Measurements from ENCODE around the gene UGT1A8.
"Not testable (repeated sequence)": the region's sequence is repeated elsewhere in the genome, so short reads cannot be mapped to it uniquely, and the experiment has no call there.

UGT1A8 gene

GRCh38 chr2:233736868-233737653, 119.6 kb downstream of the UGT1A8 start:
- not testable (repeated sequence) for DNase-seq; H3K27ac ChIP-seq (ENCODE audit: low read depth, low read length); H3K4me3 ChIP-seq (ENCODE audit: low read length); H3K79me1 ChIP-seq (ENCODE audit: low read length); H3K23ac ChIP-seq (ENCODE audit: low read length); H3K36me3 ChIP-seq (ENCODE audit: control insufficient read depth, insufficient read depth, low read length); H3K4me2 ChIP-seq (ENCODE audit: low read length); H3K79me2 ChIP-seq (ENCODE audit: control insufficient read depth, insufficient read depth, low read length); H3K9ac ChIP-seq (ENCODE audit: low read length); H3K18ac ChIP-seq (ENCODE audit: low read length); H3K56ac ChIP-seq (ENCODE audit: low read length); H3K27me3 ChIP-seq (ENCODE audit: insufficient read depth, low read length, poor library complexity); H3K4ac ChIP-seq (ENCODE audit: low read depth, low read length); H2BK120ac ChIP-seq (ENCODE audit: low read depth, low read length); H3K4me1 ChIP-seq (ENCODE audit: control insufficient read depth, low read depth, low read length); H2BK5ac ChIP-seq (ENCODE audit: low read length); H4K5ac ChIP-seq (ENCODE audit: low read length); H2AK5ac ChIP-seq (ENCODE audit: low read length); H4K8ac ChIP-seq (ENCODE audit: low read depth, low read length); H2BK15ac ChIP-seq (replicated peaks; ENCODE audit: low read depth)
- WGBS (ENCODE audit: extremely low coverage, insufficient coverage, low lambda C conversion rate): no CpG with 5 or more reads among the region's 14 CpGs

DNA sequence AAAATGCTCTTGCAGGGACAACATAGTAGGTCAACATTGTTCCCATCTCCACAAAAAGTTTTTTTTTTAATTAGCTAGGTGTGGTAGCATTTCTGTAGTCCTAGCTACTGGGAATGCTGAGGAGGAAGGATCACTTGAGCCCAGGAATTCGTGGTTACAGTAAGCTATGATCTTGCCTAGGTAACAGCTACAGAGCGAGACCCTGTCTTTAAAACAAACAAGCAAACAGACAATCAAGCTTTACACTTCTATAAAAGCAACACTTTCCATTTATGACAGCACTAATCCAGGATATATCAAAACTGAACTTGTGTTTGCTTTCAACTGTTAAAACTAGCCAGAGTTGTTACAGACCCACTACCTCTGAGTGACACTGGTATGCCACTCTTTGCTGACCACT, 123.4 kb downstream of the UGT1A8 start:
- Histone ChIP-seq H2BK5ac (ENCODE audit: low read length) (no peak overlapping the region), H2BK15ac (replicated peaks; ENCODE audit: low read depth) (no peak overlapping the region), H3K9ac (ENCODE audit: low read length) (no peak overlapping the region), H3K79me2 (ENCODE audit: control insufficient read depth, insufficient read depth, low read length) (no peaks in the 10 kb centered on the region), H3K23ac (ENCODE audit: low read length) (no peak overlapping the region), H4K5ac (ENCODE audit: low read length) (no peak overlapping the region), H3K4me2 (ENCODE audit: low read length) (no peak overlapping the region), H3K18ac (ENCODE audit: low read length) (no peak overlapping the region), H3K79me1 (ENCODE audit: low read length) (no peaks in the 10 kb centered on the region), H2AK5ac (ENCODE audit: low read length) (no peak overlapping the region), H4K8ac (ENCODE audit: low read depth, low read length) (no peak overlapping the region), H3K27ac (ENCODE audit: low read depth, low read length) (no peak overlapping the region), H3K4ac (ENCODE audit: low read depth, low read length) (no peak overlapping the region), H3K27me3 (ENCODE audit: insufficient read depth, low read length, poor library complexity) (no peaks in the 10 kb centered on the region), H3K4me1 (ENCODE audit: control insufficient read depth, low read depth, low read length) (no peaks in the 10 kb centered on the region), H3K56ac (ENCODE audit: low read length) (no peak overlapping the region), H3K4me3 (ENCODE audit: low read length) (no peak overlapping the region), H3K36me3 (ENCODE audit: control insufficient read depth, insufficient read depth, low read length) (no peaks in the 10 kb centered on the region), H2BK120ac (ENCODE audit: low read depth, low read length) (no peak overlapping the region)
- DNase-seq: no peak
- WGBS (ENCODE audit: extremely low coverage, insufficient coverage, low lambda C conversion rate): no CpG with 5 or more reads among the region's 2 CpGs

DNA sequence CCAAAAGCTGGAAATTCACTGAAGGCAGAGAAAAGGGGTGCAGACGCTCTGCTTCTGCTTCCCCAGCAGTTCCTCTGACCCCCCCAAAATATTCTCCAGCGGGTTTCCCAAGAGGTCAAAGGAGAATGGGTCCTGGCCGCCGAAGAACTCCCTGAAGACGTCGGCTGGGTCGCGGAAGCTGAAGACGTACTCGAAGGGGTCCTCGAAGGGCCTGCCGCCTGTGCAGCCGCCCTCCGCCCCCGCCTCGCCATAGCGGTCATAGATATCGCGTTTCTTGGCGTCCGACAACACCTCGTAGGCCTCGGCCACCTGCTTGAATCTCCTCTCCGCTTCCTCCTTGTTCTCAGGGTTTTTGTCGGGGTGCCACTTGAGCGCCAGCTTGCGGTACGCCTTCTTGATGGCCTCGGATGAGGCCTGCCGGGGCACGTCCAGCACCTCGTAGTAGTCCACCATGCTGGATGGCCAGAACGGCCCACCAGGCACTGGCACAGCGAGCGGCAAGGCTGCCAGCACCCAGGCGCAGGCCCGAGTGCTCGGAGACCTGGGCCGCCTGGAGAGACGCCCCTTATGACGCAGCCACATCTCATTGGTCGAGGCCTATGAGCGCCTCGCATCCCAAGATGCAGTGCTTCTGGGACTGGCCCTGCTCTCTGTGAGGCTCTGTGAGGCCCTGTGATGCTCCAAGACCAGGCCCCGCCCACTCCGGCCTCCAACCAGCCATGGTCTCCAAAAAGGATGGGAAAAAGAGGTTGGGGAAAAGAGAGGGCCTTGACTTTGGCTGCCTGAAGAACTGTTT, 126.2 kb downstream of the UGT1A8 start:
- WGBS (ENCODE audit: extremely low coverage, insufficient coverage, low lambda C conversion rate): no CpG with 5 or more reads among the region's 46 CpGs

DNA sequence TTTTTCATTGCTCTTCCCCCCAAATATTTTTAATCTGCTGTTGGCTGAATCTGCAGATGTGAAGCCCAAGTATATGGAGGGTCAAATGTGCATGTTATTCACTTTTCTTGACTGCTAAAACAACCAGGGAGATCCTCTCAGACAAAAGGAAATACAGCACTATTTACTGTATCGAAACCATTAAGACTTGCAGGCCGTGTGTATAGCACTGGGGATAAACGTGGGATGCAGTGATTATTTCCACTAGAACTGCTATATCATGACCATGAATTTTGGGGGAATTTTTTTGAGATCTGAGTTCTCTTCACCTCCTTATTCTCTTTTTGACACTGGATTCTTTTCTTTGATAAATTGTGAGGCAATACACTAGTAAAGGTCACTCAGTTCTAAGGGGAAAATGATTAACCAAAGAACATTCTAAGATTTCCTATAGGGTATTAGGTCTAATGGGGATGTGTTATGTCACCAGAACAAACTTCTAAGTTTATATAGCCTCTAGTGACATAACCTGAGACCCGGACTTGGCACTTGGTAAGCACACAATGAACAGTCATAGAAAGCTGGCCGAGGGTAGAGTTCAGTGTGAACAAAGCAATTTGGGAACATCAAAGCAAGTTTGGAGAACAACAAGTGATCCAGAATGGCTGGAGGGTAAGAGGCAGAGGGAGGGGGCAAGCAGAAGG, 127.8 kb downstream of the UGT1A8 start:
- no peak overlapping the region for H3K27ac ChIP-seq (ENCODE audit: low read depth, low read length)

More for the DNA sequence above, 126.2 kb downstream of the UGT1A8 start:
- Histone ChIP-seq H2BK5ac (ENCODE audit: low read length) (no peak overlapping the region), H3K9ac (ENCODE audit: low read length) (no peak overlapping the region), H4K8ac (ENCODE audit: low read depth, low read length) (no peak overlapping the region), H3K4me1 (ENCODE audit: control insufficient read depth, low read depth, low read length) (no peaks in the 10 kb centered on the region), H3K4me2 (ENCODE audit: low read length) (no peak overlapping the region), H3K4me3 (ENCODE audit: low read length) (no peak overlapping the region), H3K18ac (ENCODE audit: low read length) (no peak overlapping the region), H3K23ac (ENCODE audit: low read length) (no peak overlapping the region), H2BK15ac (replicated peaks; ENCODE audit: low read depth) (no peak overlapping the region), H3K27ac (ENCODE audit: low read depth, low read length) (no peak overlapping the region), H3K27me3 (ENCODE audit: insufficient read depth, low read length, poor library complexity) (no peaks in the 10 kb centered on the region), H2BK120ac (ENCODE audit: low read depth, low read length) (no peak overlapping the region), H3K36me3 (ENCODE audit: control insufficient read depth, insufficient read depth, low read length) (no peaks in the 10 kb centered on the region), H3K79me1 (ENCODE audit: low read length) (no peaks in the 10 kb centered on the region), H3K56ac (ENCODE audit: low read length) (no peak overlapping the region), H2AK5ac (ENCODE audit: low read length) (no peak overlapping the region), H3K4ac (ENCODE audit: low read depth, low read length) (no peak overlapping the region), H3K79me2 (ENCODE audit: control insufficient read depth, insufficient read depth, low read length) (no peaks in the 10 kb centered on the region), H4K5ac (ENCODE audit: low read length) (no peak overlapping the region)
- DNase-seq: no peak

GRCh38 chr2:233745838-233746237, 128.4 kb downstream of the UGT1A8 start:
- H3K27me3 ChIP-seq (ENCODE audit: insufficient read depth, low read length, poor library complexity); DNase-seq; H3K79me2 ChIP-seq (ENCODE audit: control insufficient read depth, insufficient read depth, low read length); H3K18ac ChIP-seq (ENCODE audit: low read length); H3K27ac ChIP-seq (ENCODE audit: low read depth, low read length); H3K4me1 ChIP-seq (ENCODE audit: control insufficient read depth, low read depth, low read length); H2BK15ac ChIP-seq (replicated peaks; ENCODE audit: low read depth); H2AK5ac ChIP-seq (ENCODE audit: low read length); H3K56ac ChIP-seq (ENCODE audit: low read length); H2BK120ac ChIP-seq (ENCODE audit: low read depth, low read length); H3K79me1 ChIP-seq (ENCODE audit: low read length); H3K4me2 ChIP-seq (ENCODE audit: low read length); H3K4me3 ChIP-seq (ENCODE audit: low read length); H4K8ac ChIP-seq (ENCODE audit: low read depth, low read length); H3K36me3 ChIP-seq (ENCODE audit: control insufficient read depth, insufficient read depth, low read length); H3K23ac ChIP-seq (ENCODE audit: low read length); H4K5ac ChIP-seq (ENCODE audit: low read length); H3K9ac ChIP-seq (ENCODE audit: low read length); H2BK5ac ChIP-seq (ENCODE audit: low read length); H3K4ac ChIP-seq (ENCODE audit: low read depth, low read length): not testable (repeated sequence)
- WGBS (ENCODE audit: extremely low coverage, insufficient coverage, low lambda C conversion rate): no CpG with 5 or more reads among the region's 2 CpGs

More for the DNA sequence above, 127.8 kb downstream of the UGT1A8 start:
- no peak overlapping the region for H3K9ac ChIP-seq (ENCODE audit: low read length)
- no peak overlapping the region for H3K4me2 ChIP-seq (ENCODE audit: low read length)
- no peak overlapping the region for H2BK5ac ChIP-seq (ENCODE audit: low read length)
- H2BK120ac ChIP-seq (ENCODE audit: low read depth, low read length): no peak overlapping the region
- no peak for DNase-seq
- no peak overlapping the region for H3K4ac ChIP-seq (ENCODE audit: low read depth, low read length)
- no peak overlapping the region for H3K4me3 ChIP-seq (ENCODE audit: low read length)
- H3K79me2 ChIP-seq (ENCODE audit: control insufficient read depth, insufficient read depth, low read length): no peaks in the 10 kb centered on the region
- no peaks in the 10 kb centered on the region for H3K36me3 ChIP-seq (ENCODE audit: control insufficient read depth, insufficient read depth, low read length)
- H3K18ac ChIP-seq (ENCODE audit: low read length): no peak overlapping the region
- no peak overlapping the region for H2AK5ac ChIP-seq (ENCODE audit: low read length)
- no peak overlapping the region for H2BK15ac ChIP-seq (replicated peaks; ENCODE audit: low read depth)
- H3K23ac ChIP-seq (ENCODE audit: low read length): no peak overlapping the region
- no CpG with 5 or more reads among the region's 5 CpGs for WGBS (ENCODE audit: extremely low coverage, insufficient coverage, low lambda C conversion rate)
- no peak overlapping the region for H3K56ac ChIP-seq (ENCODE audit: low read length)
- H4K8ac ChIP-seq (ENCODE audit: low read depth, low read length): no peak overlapping the region
- H3K4me1 ChIP-seq (ENCODE audit: control insufficient read depth, low read depth, low read length): no peaks in the 10 kb centered on the region
- no peaks in the 10 kb centered on the region for H3K27me3 ChIP-seq (ENCODE audit: insufficient read depth, low read length, poor library complexity)
- no peak overlapping the region for H4K5ac ChIP-seq (ENCODE audit: low read length)
- no peaks in the 10 kb centered on the region for H3K79me1 ChIP-seq (ENCODE audit: low read length)
